ENCODE data around the gene FBXW7. TPM values are rescaled to one million over a fixed set of nuclear protein-coding genes. Genes with fewer than 3 reads are reported as not detected.

The FBXW7 gene
- total RNA-seq, 6 experiments from 2014 or later = 12.9 to 25.5 (median 17.6) TPM

DNA sequence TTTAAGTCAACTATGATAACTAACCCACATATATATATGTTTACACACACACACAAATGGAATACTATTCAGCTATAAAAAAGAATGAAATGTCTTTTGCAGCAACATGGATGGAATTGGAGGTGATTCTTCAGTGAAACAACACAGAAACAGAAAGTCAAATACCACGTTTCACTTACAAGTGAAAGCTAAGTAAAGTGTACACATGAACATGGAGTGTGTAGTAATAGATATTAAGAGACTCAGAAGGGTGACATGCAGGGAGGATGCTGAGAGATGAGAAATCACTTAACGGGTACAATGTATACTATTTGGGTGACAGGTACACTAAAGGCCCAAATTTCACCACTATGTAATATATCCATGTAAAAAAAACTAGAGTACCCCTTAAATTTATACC is 146.5 kb downstream of the FBXW7 start:
- no peak overlapping the region for H3K27ac ChIP-seq
- H3K36me3 ChIP-seq = no peaks in the 10 kb centered on the region
- no peaks in the 10 kb centered on the region for H3K4me1 ChIP-seq
- TF ChIP-seq, protein P1, sequence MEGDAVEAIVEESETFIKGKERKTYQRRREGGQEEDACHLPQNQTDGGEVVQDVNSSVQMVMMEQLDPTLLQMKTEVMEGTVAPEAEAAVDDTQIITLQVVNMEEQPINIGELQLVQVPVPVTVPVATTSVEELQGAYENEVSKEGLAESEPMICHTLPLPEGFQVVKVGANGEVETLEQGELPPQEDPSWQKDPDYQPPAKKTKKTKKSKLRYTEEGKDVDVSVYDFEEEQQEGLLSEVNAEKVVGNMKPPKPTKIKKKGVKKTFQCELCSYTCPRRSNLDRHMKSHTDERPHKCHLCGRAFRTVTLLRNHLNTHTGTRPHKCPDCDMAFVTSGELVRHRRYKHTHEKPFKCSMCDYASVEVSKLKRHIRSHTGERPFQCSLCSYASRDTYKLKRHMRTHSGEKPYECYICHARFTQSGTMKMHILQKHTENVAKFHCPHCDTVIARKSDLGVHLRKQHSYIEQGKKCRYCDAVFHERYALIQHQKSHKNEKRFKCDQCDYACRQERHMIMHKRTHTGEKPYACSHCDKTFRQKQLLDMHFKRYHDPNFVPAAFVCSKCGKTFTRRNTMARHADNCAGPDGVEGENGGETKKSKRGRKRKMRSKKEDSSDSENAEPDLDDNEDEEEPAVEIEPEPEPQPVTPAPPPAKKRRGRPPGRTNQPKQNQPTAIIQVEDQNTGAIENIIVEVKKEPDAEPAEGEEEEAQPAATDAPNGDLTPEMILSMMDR (IDR thresholded peaks at IDR 0.05) = no peak
- no peak for TF ChIP-seq POLR2A (IDR thresholded peaks at IDR 0.05)
- 77% methylated on average over 2 of the region's 2 CpGs for WGBS (ENCODE audit: insufficient coverage, low coverage, low lambda C conversion rate, missing lambda C conversion rate)
- H3K27me3 ChIP-seq = no peaks in the 10 kb centered on the region
- H3K4me3 ChIP-seq = no peak overlapping the region
- no peak for ATAC-seq
- intact Hi-C loops (cut with DNase I) = no loop called here
- DNase-seq = no peak
- H3K9me3 ChIP-seq = no peaks in the 10 kb centered on the region

DNA sequence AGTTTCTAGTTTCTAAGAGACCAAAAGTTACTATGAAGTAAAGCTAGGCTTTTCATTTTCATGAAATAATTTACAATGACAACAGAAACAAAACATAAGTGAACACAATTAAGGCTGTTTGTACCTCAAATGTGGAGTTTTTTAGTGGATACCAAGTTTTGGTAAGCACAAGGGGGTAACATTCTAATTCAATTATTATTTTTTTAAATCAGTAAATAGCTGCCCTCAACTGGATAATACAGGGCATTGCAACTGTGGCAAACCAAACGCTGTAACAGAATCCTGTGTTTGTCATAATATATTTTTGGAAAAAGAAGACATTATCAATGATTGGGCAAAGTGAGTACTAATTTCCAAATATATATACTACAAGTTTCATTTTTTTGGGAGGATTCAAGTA is 150.3 kb downstream of the FBXW7 start:
- Histone ChIP-seq H3K36me3 (no peaks in the 10 kb centered on the region), H3K9me3 (no peaks in the 10 kb centered on the region), H3K4me1 (peaks cover 0 to 13% (median 0%) of the 10 kb centered on the region in 4 donors), H3K4me3 (no peak overlapping the region), H3K27ac (no peak overlapping the region), H3K27me3 (no peaks in the 10 kb centered on the region)
- DNase-seq (no peak), ATAC-seq (peak; percentile 45 to 63 (median 52))
- 0% methylated on average over 1 of the region's 1 CpG for WGBS (ENCODE audit: insufficient coverage, low coverage, low lambda C conversion rate, missing lambda C conversion rate)
- TF ChIP-seq, protein P1 (IDR thresholded peaks at IDR 0.05) = peak; percentile 55 to 64 (median 64)
- TF ChIP-seq POLR2A (IDR thresholded peaks at IDR 0.05) = no peak
- intact Hi-C loops (cut with DNase I) = no loop called here

DNA sequence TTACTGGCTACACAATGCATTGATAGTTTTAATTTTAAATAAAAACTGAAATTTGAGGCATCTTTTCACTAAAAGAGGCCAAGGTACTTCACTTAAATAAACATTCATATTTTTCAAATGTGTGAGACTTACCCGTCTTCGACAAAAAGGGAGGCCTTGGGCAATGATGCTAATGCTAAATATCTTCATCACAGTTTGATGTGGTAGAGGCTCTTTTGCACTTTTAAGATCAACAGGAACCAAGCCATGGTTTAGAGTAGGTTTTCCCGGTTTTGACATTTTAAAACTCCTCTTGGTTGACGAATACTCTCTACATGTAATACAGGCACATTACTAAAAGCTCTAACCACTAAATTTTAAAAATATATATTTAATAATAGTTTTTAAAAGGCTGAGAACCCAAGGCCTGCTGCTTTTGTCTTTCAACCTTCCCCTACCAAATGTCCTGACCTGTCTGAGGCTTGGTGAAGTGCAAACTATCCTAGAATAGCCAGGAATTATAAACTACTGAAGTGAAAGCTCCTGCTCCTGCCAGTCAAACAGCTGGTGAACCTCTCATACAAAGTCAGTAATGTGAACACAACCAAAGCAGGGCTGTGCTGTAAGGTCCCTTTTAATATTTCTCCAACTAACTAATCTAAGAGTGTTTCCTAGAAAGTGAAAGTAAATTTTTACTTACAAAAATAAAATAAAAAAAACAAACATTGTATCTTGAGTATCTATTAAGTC is 153.7 kb downstream of the FBXW7 start:
- Histone ChIP-seq H3K4me1 (peaks cover 0 to 13% (median 0%) of the 10 kb centered on the region in 4 donors), H3K9me3 (no peaks in the 10 kb centered on the region), H3K27me3 (no peaks in the 10 kb centered on the region), H3K27ac (peak overlapping the region in 2 of 3 donors; percentile 64 to 66), H3K4me3 (peak overlapping the region in 1 of 3 donors; percentile 14), H3K36me3 (no peaks in the 10 kb centered on the region)
- DNase-seq (no peak), ATAC-seq (peak; percentile 82 to 93 (median 86))
- TF ChIP-seq, protein P1 (IDR thresholded peaks at IDR 0.05) = no peak
- TF ChIP-seq POLR2A (IDR thresholded peaks at IDR 0.05) = no peak
- intact Hi-C loops (cut with DNase I) = no loop called here
- 17% methylated on average over 4 of the region's 4 CpGs for WGBS (ENCODE audit: insufficient coverage, low coverage, low lambda C conversion rate, missing lambda C conversion rate)

DNA sequence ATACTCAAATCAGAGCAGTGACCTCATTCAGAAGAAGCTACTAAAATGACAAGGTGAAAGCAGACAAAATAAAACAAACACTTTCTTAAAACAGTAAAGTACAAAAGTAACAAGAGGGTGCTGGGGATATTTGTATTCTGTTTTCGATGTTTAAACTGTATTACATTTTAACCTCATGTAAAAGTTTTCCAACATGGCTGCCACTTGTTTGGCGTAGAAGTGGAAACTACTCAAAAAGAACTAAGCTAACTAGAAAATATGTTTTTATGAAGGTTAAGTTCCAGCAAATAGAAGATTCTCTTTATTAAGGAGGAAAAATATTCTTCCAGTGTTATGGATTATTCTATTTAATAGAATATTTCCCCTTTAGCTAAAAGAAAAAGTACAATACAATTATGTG is 155.0 kb downstream of the FBXW7 start:
- ATAC-seq = peak; percentile 22 to 69 (median 42)
- WGBS (ENCODE audit: insufficient coverage, low coverage, low lambda C conversion rate, missing lambda C conversion rate) = 54% methylated on average over 2 of the region's 2 CpGs
- Histone ChIP-seq H3K36me3 (no peaks in the 10 kb centered on the region), H3K4me1 (peaks cover 0 to 13% (median 0%) of the 10 kb centered on the region in 4 donors), H3K27me3 (no peaks in the 10 kb centered on the region), H3K4me3 (peak overlapping the region in 2 of 3 donors; percentile 8 to 14), H3K9me3 (no peaks in the 10 kb centered on the region), H3K27ac (peak overlapping the region; percentile 10 to 66 (median 64))
- intact Hi-C loops (cut with DNase I) = no loop called here
- no peak for DNase-seq
- TF ChIP-seq POLR2A (IDR thresholded peaks at IDR 0.05) = no peak

DNA sequence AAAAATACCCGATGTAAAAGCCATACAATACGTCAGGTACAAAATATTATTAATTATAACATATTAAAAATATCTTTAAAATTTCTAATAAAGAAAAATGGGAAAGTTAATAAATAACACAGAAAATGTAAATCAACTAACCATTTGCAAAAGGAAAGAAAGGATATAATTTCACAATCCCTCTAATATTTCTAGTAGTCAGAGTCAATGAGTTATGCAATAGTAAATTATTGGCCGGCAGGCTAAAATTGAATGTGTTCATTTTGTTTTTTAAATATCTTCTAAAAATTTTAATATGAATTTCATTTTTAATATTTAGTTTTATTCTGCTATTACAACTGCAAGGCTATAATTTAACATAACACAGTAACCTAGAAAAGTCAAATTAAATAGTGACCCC is 155.7 kb downstream of the FBXW7 start:
- no peaks in the 10 kb centered on the region for H3K27me3 ChIP-seq
- ATAC-seq (peak in 3 of 4 donors; percentile 36 to 53 (median 40)), DNase-seq (no peak)
- H3K27ac ChIP-seq = peak overlapping the region in 2 of 3 donors; percentile 64 to 66
- H3K9me3 ChIP-seq = no peaks in the 10 kb centered on the region
- H3K36me3 ChIP-seq = no peaks in the 10 kb centered on the region
- H3K4me3 ChIP-seq = peak overlapping the region in 2 of 3 donors; percentile 8 to 14
- intact Hi-C loops (cut with DNase I) = no loop called here
- H3K4me1 ChIP-seq = peaks cover 0 to 13% (median 0%) of the 10 kb centered on the region in 4 donors
- TF ChIP-seq, protein P1 (IDR thresholded peaks at IDR 0.05) = no peak
- no peak for TF ChIP-seq POLR2A (IDR thresholded peaks at IDR 0.05)
- 37% methylated on average over 3 of the region's 3 CpGs for WGBS (ENCODE audit: insufficient coverage, low coverage, low lambda C conversion rate, missing lambda C conversion rate)
